ENCODE measurements around the gene CORO2A. TPM values are rescaled to one million over a fixed set of nuclear protein-coding genes. Genes with fewer than 3 reads are reported as not detected.

The CORO2A gene, protein sequence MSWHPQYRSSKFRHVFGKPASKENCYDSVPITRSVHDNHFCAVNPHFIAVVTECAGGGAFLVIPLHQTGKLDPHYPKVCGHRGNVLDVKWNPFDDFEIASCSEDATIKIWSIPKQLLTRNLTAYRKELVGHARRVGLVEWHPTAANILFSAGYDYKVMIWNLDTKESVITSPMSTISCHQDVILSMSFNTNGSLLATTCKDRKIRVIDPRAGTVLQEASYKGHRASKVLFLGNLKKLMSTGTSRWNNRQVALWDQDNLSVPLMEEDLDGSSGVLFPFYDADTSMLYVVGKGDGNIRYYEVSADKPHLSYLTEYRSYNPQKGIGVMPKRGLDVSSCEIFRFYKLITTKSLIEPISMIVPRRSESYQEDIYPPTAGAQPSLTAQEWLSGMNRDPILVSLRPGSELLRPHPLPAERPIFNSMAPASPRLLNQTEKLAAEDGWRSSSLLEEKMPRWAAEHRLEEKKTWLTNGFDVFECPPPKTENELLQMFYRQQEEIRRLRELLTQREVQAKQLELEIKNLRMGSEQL
- 1.9 and 2.2 TPM in 2 replicates for total RNA-seq (2012; rRNA removed)
- 1.9 and 2.2 TPM in 2 replicates for polyA plus RNA-seq (2012; rRNA removed)
- polyA plus RNA-seq (2012; cell fraction: cytosol; rRNA removed) = 1.4 and 1.5 TPM in 2 replicates
- 1.2 and 1.6 TPM in 2 replicates for polyA plus RNA-seq (2012; cell fraction: nucleus; rRNA removed; ENCODE audit: low replicate concordance)
- percentile 34 among the genes with signal in this experiment for Bru-seq, nascent RNA
- BruChase-seq, experiment 1, labeled RNA remaining after a 6-hour chase = percentile 27 among the genes with signal in this experiment
- percentile 28 among the genes with signal in this experiment for BruChase-seq, experiment 2, labeled RNA remaining after a 2-hour chase
- long read RNA-seq, full-length matches to known transcripts = 5 of 7 reads
- long read RNA-seq, partial matches to known transcripts = 0 of 7 reads
- long read RNA-seq, other reads (novel, unspliced or antisense) = 2 of 7 reads

DNA sequence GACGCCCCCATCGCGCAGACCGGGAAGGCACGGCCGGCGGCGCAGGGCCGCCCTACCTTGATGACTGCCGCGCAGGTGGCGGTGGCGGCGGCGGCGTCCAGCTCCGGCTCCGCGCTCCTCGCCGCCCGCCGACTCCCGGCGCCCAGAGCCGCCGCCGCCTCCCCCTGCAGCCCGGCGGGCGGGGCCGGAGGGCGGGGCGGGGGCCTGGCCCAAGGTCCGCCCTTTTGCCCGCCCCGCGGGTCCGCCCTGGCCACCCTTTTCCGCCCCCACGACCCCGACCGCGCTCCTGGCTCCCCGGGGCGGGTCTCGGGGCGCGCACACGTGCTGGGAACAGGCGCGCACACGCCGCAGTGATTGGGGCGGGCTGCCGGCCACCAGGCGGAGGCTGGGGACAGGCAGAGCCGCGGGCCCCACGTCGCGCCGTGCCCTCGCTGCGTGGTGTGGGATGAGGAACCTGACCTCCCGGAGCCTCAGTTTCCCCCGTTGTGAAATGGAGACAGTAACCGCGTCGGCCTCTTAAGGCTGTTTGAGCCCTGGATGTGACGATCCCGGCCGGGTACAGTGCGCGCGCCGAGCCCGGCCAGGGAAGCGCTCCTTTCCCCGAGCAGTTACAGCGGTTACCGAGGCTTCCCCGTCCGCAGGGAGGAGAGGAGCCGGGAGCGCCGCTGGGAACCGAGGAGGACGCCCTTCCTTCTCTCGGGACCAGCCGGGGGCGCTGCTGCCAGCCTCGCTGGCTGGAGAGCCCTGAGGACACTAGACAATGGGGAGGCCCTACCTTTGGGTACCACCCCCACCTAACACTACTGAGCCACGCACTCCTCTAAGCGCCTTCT lies at the start of gene CORO2A:
Gene CORO2A (minus strand): TSS at position 135 of the 833 bp plus-strand sequence. CDS start 34,977 bp downstream, outside the sequence.
- peak within 1 kb of the TSS; percentile 80; the same call in 2 of the 3 replicates for H2BK15ac ChIP-seq (ENCODE audit: low read depth, low read length)
- peak within 1 kb of the TSS; percentile 63 for H3K9ac ChIP-seq (ENCODE audit: low read depth, low read length)
- H2AK5ac ChIP-seq (ENCODE audit: low read depth, low read length) = peak within 1 kb of the TSS; percentile 73
- peak within 1 kb of the TSS; percentile 64; the same call in 1 of the 2 replicates for H2BK120ac ChIP-seq (ENCODE audit: low read depth, low read length)
- H2AK9ac ChIP-seq (replicated peaks; ENCODE audit: low read depth, low read length, poor library complexity) = peak within 1 kb of the TSS; percentile 89
- 1% methylated on average over 52 of the region's 95 CpGs; no CpG with 5 or more reads in 1 of the 2 experiments for WGBS, 2 experiments (ENCODE audit: extremely low coverage in 2 of 2, insufficient read length in 1 of 2)
- peak within 1 kb of the TSS; percentile 93 for H3K23ac ChIP-seq (ENCODE audit: low read depth, low read length)
- peak within 1 kb of the TSS; percentile 27; the same call in 1 of the 2 replicates for H4K91ac ChIP-seq (ENCODE audit: insufficient read depth, low read depth, low read length)
- CTCF ChIA-PET = no interaction called here
- BruUV-seq (replicated peaks) = no TSS peak
- H3K56ac ChIP-seq (ENCODE audit: extremely low read depth, insufficient read depth, low read length) = peak within 1 kb of the TSS; percentile 49; the same call in 1 of the 2 replicates
- POLR2A ChIA-PET (ENCODE audit: unreplicated experiment) = no interaction called here
- DNase-seq = peak; percentile 63
- no peak within 1 kb of the TSS; the same call in 1 of the 2 replicates for H4K5ac ChIP-seq (ENCODE audit: low read depth, low read length)
- H2AFZ ChIP-seq (replicated peaks; ENCODE audit: low read length, poor library complexity) = peak within 1 kb of the TSS; percentile 99
- peak within 1 kb of the TSS; percentile 77 for H3K14ac ChIP-seq (replicated peaks; ENCODE audit: low read depth, low read length)
- 0 out of 2 replicates have a peak, but pooled peaks cover 3% of the 10 kb centered on the region for H3K27me3 ChIP-seq (ENCODE audit: control insufficient read depth, insufficient read depth, low read length)
- H3K36me3 ChIP-seq (ENCODE audit: control insufficient read depth, insufficient read depth, low read length) = no peaks in the 10 kb centered on the region
- H3K9me1 ChIP-seq (ENCODE audit: insufficient read depth, low read length) = peaks cover 12% of the 10 kb centered on the region
- in situ Hi-C loops (cut with MboI; ENCODE audit: low sequenced_read_pairs) (no loop called here), intact Hi-C loops (cut with micrococcal nuclease) (loop anchor here (2.0 to 5.0 kb wide), 2 partner anchors 120 to 270 kb away; partner anchors contain the start of gene TRMO), dilution Hi-C loops (cut with HindIII; ENCODE audit: low sequenced_read_pairs, unreplicated experiment) (no loop called here)
- H3K4me3 ChIP-seq (ENCODE audit: insufficient read depth, low read depth, low read length) = peak within 1 kb of the TSS; percentile 77
- H3K9me3 ChIP-seq (ENCODE audit: control insufficient read depth, insufficient read depth, low read length) = no peaks in the 10 kb centered on the region
- peak within 1 kb of the TSS; percentile 14; the same call in 1 of the 2 replicates for H3K27ac ChIP-seq (ENCODE audit: insufficient read depth, low read length)
- peak; percentile 94 for ATAC-seq (ENCODE audit: low read depth)
- H3K4me2 ChIP-seq (ENCODE audit: low read depth, low read length) = peak within 1 kb of the TSS; percentile 91
- peak within 1 kb of the TSS; percentile 72 for H3K4ac ChIP-seq (ENCODE audit: low read depth, low read length)
- H4K20me1 ChIP-seq (ENCODE audit: insufficient read depth, low read length) = no peaks in the 10 kb centered on the region
- H3K18ac ChIP-seq (ENCODE audit: low read depth, low read length) = peak within 1 kb of the TSS; percentile 16; the same call in 1 of the 2 replicates
- H3K79me1 ChIP-seq (ENCODE audit: low read depth in 1 of 2, low read length in 2 of 2) = peaks cover 0 to 4% of the 10 kb centered on the region in 2 experiments; a peak in 1 of 4 replicates
- peak within 1 kb of the TSS; percentile 34; the same call in 1 of the 2 replicates for H2BK20ac ChIP-seq (ENCODE audit: low read depth, low read length)
- peak within 1 kb of the TSS; percentile 3 for H2BK5ac ChIP-seq (ENCODE audit: low read depth, low read length, poor library complexity, severe bottlenecking)
- peaks cover 3% of the 10 kb centered on the region for H3K4me1 ChIP-seq (ENCODE audit: control insufficient read depth, insufficient read depth, low read length)
- H4K8ac ChIP-seq (ENCODE audit: low read depth in 2 of 2, low read length in 2 of 2) = peak within 1 kb of the TSS; percentile 13 to 89
- no peak for TF ChIP-seq MAFK (IDR thresholded peaks at IDR 0.05; ENCODE audit: low read depth, low read length)
- TF ChIP-seq RFX5 (IDR thresholded peaks at IDR 0.05; ENCODE audit: low read depth, low read length) = no peak
- TF ChIP-seq CEBPB (IDR thresholded peaks at IDR 0.05; ENCODE audit: low read depth, low read length) = no peak
- no peak for TF ChIP-seq CHD1 (IDR thresholded peaks at IDR 0.05; ENCODE audit: low read depth, low read length)
- peak; percentile 49 for TF ChIP-seq SMC3 (IDR thresholded peaks at IDR 0.05; ENCODE audit: low read depth, low read length)
- peak; percentile 65 for TF ChIP-seq BHLHE40 (IDR thresholded peaks at IDR 0.05; ENCODE audit: low read depth, low read length)
- peak; percentile 48 for TF ChIP-seq RAD21 (IDR thresholded peaks at IDR 0.05; ENCODE audit: low read length)
- TF ChIP-seq MAZ (IDR thresholded peaks at IDR 0.05; ENCODE audit: borderline replicate concordance, low read depth, low read length) = peak; percentile 55
- TF ChIP-seq MXI1 (IDR thresholded peaks at IDR 0.05; ENCODE audit: borderline replicate concordance, low read depth, low read length) = no peak
- TF ChIP-seq, protein P1, sequence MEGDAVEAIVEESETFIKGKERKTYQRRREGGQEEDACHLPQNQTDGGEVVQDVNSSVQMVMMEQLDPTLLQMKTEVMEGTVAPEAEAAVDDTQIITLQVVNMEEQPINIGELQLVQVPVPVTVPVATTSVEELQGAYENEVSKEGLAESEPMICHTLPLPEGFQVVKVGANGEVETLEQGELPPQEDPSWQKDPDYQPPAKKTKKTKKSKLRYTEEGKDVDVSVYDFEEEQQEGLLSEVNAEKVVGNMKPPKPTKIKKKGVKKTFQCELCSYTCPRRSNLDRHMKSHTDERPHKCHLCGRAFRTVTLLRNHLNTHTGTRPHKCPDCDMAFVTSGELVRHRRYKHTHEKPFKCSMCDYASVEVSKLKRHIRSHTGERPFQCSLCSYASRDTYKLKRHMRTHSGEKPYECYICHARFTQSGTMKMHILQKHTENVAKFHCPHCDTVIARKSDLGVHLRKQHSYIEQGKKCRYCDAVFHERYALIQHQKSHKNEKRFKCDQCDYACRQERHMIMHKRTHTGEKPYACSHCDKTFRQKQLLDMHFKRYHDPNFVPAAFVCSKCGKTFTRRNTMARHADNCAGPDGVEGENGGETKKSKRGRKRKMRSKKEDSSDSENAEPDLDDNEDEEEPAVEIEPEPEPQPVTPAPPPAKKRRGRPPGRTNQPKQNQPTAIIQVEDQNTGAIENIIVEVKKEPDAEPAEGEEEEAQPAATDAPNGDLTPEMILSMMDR (conservative IDR thresholded peaks at IDR 0.05; ENCODE audit: low read depth, low read length) = peak; percentile 59

Data from IMR-90 (cell line).